GM19438 (cell line): ENCODE data around the gene FZR1.

Source experiments
- ATAC-seq: cut with Tn5 transposase; IDR thresholded peaks from one replicate; pipeline ENCODE4 v1.9.1; 2021; ENCODE audit warnings: low read depth; ENCODE audit not compliant: unreplicated experiment

The FZR1 gene

GRCh38 chr19:3539756-3540118 lies 33.6 kb downstream of the FZR1 start:
- no peak for ATAC-seq

GRCh38 chr19:3543150-3544057 lies 37.3 kb downstream of the FZR1 start:
- no peak for ATAC-seq

GRCh38 chr19:3544058-3544376 lies 37.9 kb downstream of the FZR1 start:
- no peak for ATAC-seq

DNA sequence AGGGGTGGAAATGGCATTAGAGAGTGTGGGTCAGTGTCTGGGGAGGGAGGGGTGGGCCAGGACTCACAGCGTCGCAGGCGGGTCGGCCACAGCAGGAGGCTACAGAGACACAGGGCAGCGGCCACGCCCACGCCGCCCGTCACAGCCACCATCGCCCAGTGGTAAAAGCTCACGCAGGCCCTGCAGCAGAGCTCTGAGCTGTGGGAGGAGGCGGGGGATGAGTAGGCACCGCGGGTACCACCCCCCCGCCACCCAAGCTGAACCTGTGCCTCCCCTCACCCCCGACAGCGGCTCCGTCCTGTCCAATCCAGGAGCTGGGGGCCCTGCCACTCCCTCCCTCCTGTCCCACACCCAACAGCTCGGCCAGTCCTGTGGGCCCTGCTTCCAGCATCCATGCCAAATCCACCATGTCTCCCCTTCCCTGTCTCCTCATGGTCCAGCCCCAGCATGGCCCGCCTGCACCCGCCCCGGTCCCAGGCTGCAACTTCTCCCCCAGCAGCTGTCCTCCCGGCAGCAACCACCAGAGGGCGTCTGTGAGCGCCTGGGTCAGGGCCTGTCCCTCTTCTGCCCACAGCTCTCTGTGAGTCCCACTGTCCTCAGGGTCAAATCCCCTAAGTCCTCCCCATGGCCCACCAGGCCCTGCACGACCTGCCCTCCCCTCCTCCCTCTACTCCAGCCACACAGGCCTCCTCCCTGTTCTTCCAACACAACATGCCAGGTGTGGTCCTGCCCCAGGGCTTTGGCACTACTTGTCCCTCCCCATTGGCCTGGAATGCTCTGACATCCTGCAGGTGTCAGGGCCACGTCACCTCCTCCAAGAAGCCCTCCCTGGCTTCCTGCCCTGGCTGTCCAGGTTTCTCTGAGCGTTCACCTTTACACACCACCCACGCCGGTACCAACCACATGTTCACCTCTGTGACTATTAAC lies 38.9 kb downstream of the FZR1 start:
- ATAC-seq: no peak

DNA sequence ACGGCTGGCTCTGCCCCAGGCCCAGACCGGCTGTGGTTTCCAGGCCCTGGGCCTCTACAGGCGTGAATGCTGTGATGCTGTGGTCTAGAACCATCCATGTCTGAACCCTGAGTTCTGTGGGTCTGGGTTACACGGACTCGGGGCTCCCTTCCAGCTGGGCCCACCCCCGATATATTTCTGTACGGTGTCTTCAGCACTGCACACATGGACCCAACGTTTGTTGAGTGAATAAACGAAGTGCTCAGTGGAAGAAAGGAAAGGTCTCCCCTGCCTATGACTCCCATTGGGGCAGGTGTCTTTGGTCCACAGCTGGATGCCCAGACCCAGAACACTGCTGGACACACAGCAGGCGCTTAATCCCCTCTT lies 39.5 kb downstream of the FZR1 start:
- no peak for ATAC-seq

DNA sequence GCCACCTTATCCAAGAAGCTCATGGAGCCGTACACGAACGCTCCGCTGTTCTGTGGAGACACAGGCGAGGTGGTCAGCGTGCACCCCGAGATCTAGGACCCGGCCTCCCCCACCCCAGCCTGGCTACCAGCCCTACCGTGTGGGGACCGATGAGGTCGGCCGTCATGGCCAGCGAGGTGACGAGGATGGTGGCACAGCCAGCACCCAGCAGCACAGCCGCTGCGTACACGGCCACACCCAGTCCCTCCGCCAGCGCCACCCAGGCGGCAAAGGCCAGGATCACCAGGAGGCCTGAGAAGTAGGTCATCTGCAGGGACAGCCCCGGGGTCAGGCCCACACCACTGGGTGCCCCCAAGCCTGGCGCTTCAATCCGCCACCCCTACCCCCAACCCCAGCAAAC lies 40.0 kb downstream of the FZR1 start:
- no peak for ATAC-seq

- no peak for ATAC-seq
Measured at GRCh38 chr19:3547301-3547731, 41.2 kb downstream of the FZR1 start.

DNA sequence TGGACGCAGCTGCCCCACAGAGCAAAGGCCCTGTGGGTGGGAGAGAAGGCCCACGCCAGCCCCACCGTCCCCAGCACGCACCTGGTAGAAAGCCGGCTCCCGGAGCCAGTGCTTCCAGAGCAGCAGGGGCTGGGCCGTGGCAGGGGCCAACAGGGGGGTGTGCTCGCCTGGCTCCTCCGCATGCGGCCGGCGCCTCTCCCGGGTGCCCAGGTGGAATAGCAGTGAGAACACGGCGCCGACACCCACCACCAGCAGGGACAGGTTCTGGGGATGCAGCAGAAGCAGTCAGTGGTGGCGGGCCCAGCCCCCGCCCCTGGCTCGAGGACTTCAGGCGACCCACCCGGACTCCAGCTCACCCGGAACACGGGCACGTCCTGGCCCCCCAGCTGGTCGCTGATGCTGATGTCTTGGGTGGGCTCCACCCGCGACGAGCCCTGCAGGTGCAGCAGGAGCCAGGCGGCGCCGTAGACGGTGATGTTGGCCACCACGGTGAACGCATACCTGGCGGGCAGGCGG lies 41.7 kb downstream of the FZR1 start:
- ATAC-seq: no peak

DNA sequence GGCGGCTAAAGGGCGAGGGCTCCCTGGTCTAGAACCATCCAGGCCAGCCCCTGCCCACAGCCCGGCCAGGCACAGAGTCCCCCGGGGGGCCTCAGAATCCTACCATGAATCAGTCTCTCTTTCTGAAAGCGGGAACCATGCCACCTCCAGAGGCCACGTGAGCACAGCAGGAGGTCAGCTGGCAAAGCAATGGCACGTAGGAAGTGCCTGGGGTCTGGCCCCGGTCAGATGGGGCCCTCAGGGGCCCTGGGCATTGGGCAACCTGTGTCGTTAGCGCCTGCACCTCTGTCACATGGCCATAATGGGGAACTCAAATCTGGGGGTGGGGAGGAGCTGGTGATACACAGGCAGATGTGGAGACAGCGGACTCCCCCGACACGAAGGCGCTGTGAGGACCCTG lies 42.5 kb downstream of the FZR1 start:
- no peak for ATAC-seq

- no peak for ATAC-seq
Measured at GRCh38 chr19:3549816-3550215, 43.7 kb downstream of the FZR1 start.

DNA sequence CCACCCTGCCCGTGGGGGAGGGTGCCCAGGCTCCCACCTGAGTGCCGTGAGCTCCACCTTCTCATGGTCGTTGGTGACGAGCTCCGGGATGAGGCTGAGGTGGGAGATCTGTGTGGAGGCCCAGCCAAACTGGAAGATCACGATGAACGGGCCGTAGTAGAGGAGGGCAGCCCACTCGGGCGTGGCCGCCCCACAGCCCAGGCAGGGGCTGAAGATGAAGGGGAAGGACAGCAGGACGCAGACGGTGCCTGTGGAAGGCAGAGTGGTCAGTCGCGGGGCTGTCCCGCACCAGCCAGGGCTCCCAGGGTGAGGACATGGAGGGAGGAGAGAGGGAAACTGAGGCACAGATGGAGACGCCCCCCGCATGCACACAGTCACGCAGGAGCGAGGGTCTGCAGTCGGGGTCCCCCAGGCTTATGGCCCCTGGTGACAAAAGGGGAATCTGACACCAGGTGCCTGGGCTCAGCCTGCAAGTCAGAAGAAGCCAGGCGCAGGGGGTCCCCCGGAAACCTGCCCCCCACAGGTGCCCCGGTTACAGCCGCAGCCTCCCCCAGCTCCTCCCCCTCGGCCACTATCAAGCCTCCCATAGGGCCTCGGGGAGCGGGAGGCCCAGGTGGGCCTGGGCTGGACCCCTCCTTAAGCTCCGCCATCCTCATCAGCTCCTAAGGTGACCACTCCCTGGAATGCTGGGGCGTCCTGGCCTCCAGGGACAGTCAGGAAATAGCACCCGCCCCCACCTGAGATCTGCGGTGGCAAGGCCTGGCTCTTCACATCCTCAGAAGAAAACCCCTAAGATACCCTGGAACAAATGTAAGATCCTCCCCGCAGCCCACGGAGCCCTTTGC lies 45.1 kb downstream of the FZR1 start:
- ATAC-seq: no peak

GRCh38 chr19:3551792-3552095 lies 45.6 kb downstream of the FZR1 start:
- ATAC-seq: no peak

- ATAC-seq: no peak
Measured at GRCh38 chr19:3554254-3555083, 48.4 kb downstream of the FZR1 start.

GRCh38 chr19:3555653-3556422 lies 49.7 kb downstream of the FZR1 start:
- ATAC-seq: no peak

- ATAC-seq: no peak
Measured at GRCh38 chr19:3556423-3556977, 50.4 kb downstream of the FZR1 start.

DNA sequence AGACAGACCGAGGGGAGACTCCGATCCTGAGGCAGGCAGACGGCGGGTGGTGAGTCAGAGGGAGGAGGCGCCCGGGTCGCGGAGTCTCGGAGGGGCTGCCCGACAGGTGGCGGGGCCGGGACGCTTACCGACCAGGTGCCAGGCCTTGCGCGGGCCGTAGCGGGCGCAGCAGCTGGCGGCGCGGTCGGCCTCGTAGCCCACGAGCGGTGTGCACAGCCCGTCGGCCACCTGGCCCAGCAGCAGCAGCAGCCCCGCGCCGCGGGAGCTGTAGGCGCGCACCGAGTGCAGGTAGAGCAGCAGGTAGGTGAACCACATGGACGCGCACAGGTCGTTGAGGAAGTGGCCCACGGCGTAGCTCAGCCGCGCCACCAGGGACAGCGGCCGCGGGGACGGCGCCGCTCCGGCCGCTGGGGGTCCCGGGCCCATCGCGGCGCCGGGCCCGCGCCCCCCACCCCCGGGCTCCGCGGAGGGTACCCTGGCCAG lies 50.9 kb downstream of the FZR1 start:
- peak; percentile 11 for ATAC-seq

GRCh38 chr19:3557461-3558248 lies 51.5 kb downstream of the FZR1 start, which contains the start of gene MFSD12:
Gene MFSD12 (minus strand): TSS chr19:3557586. CDS start chr19:3557403, 183 bp downstream.
- ATAC-seq: peak; percentile 73
